Ammon's horn (tissue), 1 donor: ENCODE measurements around the gene SCTR.

Experiments
- DNase-seq: peaks from one replicate; pipeline ENCODE4 v3.0.0-alpha.2; 2016; ENCODE audit warnings: low spot score

SCTR gene

GRCh38 chr2:119429225-119429981, 94.9 kb downstream of the SCTR start:
- DNase-seq, result peak; percentile 29

- no peak for DNase-seq
Observed at GRCh38 chr2:119428488-119429224, 95.6 kb downstream of the SCTR start.

GRCh38 chr2:119427756-119428155, 96.5 kb downstream of the SCTR start:
- no peak for DNase-seq

- no peak for DNase-seq
Observed at GRCh38 chr2:119426801-119427395, 97.4 kb downstream of the SCTR start.

- DNase-seq, result no peak
Observed at GRCh38 chr2:119426396-119426675, 97.9 kb downstream of the SCTR start.

- no peak for DNase-seq
Observed at GRCh38 chr2:119425620-119426395, 98.5 kb downstream of the SCTR start.

GRCh38 chr2:119425119-119425405, 99.2 kb downstream of the SCTR start:
- no peak for DNase-seq

- DNase-seq, result no peak
Observed at GRCh38 chr2:119424284-119425118, 99.8 kb downstream of the SCTR start.

GRCh38 chr2:119423811-119424210, 100.5 kb downstream of the SCTR start:
- DNase-seq, result no peak

GRCh38 chr2:119423108-119423444, 101.2 kb downstream of the SCTR start:
- no peak for DNase-seq

GRCh38 chr2:119422360-119423107, 101.7 kb downstream of the SCTR start:
- DNase-seq, result no peak

GRCh38 chr2:119421741-119422140, 102.5 kb downstream of the SCTR start:
- DNase-seq, result no peak

GRCh38 chr2:119421304-119421703, 103.0 kb downstream of the SCTR start:
- DNase-seq, result no peak

GRCh38 chr2:119419803-119420508, 104.3 kb downstream of the SCTR start:
- no peak for DNase-seq

GRCh38 chr2:119419065-119419464, 105.2 kb downstream of the SCTR start:
- no peak for DNase-seq

- no peak for DNase-seq
Observed at GRCh38 chr2:119417908-119418307, 106.4 kb downstream of the SCTR start.

GRCh38 chr2:119416299-119416923, 107.9 kb downstream of the SCTR start:
- no peak for DNase-seq

- no peak for DNase-seq
Observed at GRCh38 chr2:119415630-119416029, 108.7 kb downstream of the SCTR start.

GRCh38 chr2:119414894-119415293, 109.4 kb downstream of the SCTR start:
- DNase-seq, result no peak

GRCh38 chr2:119409506-119409905, 114.8 kb downstream of the SCTR start:
- DNase-seq, result no peak
